A673 (cell line): ENCODE measurements around the gene COL19A1.

Experiments used
- CTCF ChIP-seq: fragments of 300-800, 200-600 bp; sonication (generic); conservative IDR thresholded peaks from 2 replicates; pipeline ENCODE4 v1.5.1; 2017; ENCODE audit warnings: low read depth, mild to moderate bottlenecking, antibody characterized with exemption, low read length, moderate library complexity, mixed read lengths
- EZH2 ChIP-seq: fragments of 200-600 bp; sonication (generic); IDR thresholded peaks from 2 replicates; pipeline ENCODE4 v1.6.1; 2017; ENCODE audit warnings: borderline replicate concordance, low read depth, mild to moderate bottlenecking, mixed read lengths, antibody characterized with exemption, low read length; ENCODE audit not compliant: poor library complexity, severe bottlenecking

- TF ChIP-seq CTCF (no peak), EZH2 (no peak)
These were observed 309.4 kb downstream of the COL19A1 start for GRCh38 chr6:70175770-70176169.
